CD4-positive, alpha-beta T cell treated with Interleukin-15 for 4 hours (primary cell): ENCODE data around the gene OSBPL10.

Source experiments
- DNase-seq: peaks from one replicate; pipeline ENCODE4 v3.0.0-alpha.2; 2020; ENCODE audit warnings: low spot score

Gene OSBPL10

DNA sequence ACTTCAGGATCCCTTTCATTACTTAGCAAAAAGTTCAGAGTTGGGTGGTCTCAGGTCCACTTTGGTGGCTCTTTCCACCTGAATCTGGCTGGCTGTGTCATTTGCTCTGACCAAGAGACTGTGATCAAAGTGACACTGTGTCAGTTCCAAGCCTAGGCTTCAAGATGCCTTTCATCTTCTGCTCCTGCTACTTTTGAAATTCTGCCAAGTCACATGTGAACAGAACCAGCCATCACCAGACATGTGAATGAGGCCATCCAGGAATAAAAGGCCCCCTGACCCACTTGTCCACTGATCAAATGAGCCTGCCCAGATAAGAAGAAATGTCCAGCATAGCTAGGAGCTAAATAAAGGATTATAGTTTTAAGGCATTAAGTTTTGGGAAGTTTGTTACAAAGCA lies 132.2 kb downstream of the OSBPL10 start:
- no peak for DNase-seq

DNA sequence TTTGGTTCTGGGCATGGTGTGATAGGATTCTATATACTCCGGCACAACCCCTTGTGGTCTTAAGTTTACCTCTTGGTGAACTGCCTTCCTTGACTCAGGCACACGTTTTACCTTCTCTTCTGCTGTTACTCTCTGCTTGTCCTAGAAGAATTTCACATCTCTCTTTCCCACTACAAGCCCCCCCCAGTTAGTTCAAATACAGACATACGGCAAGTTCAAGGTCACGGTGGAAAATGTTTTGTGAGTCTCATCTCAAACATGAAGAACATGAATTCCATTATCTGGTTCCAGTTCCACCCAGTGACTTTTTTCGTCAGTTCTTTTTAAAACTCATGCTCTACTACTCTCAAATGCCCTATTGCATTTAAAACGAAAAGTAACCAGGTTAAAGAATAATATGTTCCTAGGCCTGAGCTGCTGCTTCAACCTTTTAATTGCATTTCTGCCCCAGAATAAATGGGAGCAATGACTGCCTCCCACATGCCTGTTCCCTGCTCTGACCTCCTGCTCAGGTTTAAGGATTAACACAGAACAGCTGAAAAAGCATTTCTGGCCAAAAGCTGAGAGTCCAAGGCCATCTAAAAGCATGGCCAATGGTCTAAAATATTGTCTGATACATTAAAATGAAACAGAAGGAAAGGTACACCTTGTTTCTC lies 132.8 kb downstream of the OSBPL10 start:
- no peak for DNase-seq

DNA sequence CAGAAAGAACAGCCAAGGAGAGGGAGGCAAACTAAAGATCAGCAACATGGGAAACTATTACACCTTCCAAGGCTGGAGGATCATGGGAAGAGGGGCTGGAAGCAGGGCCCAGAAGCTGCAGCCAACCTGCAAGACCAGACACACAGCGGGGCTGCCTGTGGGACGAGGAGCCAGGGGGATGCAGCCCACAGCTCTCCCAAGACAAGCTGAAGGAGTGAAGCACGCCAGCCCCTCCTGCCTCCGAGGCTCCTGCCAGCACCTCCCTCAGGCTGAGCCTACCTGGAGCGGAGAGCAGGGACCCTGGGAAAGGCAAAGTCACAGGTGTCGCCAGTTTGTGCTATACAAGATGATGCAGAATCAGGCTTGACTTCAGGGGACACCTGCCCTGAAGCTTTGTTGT lies 133.3 kb downstream of the OSBPL10 start:
- no peak for DNase-seq

DNA sequence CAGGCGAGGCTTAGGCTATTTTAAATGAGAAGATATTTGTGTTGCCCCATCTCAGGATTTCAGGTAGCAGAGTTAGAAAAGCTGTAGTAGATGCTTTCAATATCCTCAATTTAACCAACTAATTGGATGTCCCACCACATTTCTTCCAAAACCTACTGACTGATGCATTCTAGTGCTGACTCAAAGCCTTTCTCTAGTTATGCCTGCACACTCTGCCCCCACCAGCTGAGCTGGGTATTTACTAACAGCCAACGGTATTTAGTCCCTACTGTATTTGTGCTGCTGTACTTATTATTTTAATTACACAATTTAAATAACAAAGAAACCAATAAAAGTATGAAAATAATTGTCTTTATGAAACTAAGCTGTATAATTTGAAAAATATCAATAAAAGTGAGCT lies 139.5 kb downstream of the OSBPL10 start:
- DNase-seq: no peak

DNA sequence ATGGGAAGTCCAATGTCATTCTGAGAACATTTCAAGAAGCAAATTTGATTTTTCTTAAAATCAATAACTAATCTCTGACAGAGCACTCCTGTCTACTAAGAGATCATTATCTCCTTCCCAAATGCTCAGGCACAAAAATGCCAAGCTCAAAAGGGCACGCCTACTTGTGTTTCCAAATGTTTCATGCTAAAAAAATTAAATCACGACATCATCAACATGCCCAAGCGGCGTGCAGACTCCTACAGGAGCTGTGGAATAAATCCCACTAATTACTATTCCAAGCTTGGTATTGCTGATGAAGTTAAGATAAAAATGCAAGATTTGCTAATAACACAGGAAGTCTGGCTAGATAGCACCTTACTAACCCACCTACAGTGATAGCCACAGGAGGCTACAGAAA lies 140.8 kb downstream of the OSBPL10 start:
- DNase-seq: no peak

DNA sequence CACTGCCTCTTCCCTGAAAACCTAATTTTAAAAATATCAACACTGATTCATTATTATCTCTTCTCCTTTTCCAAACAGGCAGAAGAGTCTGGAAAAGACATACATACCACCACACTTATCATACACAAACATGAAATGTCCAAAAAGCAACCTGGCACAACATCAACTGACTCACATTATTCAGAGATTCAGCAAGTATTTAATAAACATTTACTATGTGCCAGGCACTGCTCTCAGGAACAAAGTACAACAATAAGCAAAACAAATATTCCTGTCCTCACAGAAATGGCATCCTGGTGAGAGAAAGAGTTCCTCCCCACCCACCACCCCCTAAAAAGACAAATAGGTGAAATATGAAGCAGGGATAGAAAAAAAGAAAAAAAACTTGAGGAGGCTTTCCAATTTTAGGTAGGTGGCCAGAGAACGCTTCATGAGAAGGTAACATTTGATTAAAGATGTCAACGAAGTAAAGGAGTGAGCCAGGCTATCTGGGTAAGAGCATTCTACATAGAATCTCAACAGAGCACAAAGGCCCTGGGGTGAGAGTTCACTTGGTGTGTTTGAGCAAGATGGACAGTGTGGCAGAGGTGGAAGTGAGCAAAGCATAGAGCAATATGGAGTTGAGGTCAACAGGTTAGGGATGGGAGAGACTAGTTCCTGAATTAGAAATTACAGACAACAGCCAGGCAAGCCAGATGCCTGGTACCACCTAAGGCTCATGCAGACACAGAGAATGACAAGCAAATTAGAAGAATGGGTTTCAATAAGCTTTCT lies 141.7 kb downstream of the OSBPL10 start:
- DNase-seq: no peak

DNA sequence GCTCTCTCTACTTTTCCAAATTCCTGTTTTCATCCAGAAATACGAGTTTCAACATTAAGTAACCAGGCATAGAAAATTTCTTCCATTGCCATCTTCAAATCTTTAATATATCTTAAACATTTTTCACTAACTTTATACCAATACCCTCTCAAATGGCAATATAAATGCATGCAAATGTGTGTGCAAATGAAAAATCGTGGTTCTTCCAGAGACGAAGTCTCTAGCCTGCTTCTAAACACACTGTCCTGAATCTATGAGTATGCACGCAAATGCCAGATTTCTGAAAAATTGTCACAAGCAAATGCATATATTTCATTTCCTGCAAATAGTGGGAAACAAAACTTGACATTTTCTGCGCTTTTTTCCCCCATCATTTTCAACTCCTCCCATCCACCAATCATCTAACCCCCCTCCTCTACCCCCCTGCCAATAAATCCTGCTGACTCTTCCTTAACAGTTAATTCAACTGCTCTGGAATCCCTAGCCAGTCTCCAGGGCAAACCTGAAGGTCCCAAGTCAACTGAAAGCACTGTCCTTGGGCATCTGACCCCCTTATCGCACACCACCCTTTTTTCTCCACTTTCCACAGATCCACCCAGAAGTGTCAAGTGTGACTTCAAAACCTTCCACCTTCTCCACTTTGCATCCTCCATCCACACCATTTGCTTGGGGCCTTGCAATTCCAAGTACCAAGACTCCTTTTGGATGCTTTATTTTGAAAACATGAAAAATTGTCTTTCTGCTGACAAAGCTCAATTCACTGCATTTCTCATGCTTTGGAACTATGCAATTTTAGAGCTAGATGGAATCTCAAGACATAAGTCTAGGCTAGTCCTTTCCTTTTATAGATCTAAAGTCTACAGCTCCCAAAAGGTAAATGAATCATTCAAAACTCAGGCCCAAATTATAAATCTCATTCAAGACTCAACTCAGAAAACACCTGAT lies 144.7 kb downstream of the OSBPL10 start:
- DNase-seq: no peak

DNA sequence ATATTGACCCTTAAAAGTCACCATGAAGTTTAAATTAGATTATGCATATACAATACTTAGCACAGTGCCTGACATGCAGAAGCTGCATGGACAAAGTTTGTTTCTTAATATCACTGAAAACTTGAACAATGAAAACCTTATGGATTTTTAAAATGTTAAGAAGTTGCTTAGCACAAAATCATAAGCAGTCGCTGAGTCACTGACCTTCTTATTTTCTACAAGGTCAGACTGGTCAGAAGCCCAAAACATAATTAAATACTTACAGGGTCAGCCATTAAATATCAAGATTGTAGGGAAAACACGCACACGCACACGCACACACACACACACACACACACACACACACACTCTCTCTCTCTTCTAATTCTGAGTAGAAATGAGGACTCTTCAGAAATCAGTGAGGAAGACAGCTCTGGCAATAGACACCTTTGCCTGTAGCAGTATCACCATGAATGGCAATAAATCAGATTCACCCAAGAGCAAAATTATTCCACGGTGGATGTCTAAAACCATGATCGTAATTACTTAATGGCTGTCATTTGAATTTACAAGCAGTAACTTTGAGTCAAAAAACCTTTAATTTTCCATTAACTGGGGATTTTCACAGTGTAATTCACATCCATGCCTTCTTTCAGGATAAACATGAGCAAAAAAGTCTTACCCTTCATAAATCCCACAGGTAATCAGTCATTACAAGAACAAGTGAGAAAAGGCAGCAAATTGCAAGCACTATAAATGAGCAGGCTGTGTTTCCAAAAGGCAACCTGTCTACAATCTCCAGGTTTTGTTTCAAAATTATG lies 147.5 kb downstream of the OSBPL10 start:
- no peak for DNase-seq

DNA sequence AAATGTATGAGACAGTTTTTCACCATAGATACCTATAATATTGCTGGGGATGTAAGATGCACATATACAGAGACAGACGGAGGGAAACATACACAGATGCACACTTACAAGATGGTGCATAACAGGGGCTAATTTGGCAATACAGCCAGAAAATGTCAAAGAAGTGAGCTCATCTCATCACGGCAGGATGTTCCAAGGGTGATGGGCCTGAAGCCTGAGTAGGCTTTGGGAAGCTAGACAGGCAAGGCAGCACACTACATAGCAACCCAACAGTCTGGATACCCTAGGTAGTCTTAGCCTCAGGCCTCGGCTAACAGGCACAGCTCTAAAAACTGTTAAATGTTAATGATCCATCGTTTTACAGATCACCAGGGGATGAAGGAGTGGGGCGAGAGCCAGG lies 148.5 kb downstream of the OSBPL10 start:
- DNase-seq: no peak

DNA sequence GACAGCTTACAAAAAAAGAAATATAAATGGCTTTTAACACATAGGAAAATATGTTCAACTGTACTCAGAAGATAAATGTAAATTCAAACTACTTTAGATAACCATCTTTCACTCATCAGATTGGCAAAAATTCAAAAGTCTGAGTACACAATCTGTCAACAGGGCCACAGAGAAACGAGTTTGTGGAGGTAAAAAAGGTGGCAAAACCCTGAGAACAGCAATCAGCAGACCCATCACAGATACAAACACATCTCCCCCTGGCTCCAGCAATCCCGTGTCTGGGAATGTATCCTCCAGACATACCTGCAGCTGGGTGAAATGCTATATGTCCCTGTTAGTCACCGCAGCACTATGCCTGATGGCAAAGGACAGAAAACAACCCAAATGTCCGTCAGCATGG lies 149.5 kb downstream of the OSBPL10 start:
- DNase-seq: no peak

DNA sequence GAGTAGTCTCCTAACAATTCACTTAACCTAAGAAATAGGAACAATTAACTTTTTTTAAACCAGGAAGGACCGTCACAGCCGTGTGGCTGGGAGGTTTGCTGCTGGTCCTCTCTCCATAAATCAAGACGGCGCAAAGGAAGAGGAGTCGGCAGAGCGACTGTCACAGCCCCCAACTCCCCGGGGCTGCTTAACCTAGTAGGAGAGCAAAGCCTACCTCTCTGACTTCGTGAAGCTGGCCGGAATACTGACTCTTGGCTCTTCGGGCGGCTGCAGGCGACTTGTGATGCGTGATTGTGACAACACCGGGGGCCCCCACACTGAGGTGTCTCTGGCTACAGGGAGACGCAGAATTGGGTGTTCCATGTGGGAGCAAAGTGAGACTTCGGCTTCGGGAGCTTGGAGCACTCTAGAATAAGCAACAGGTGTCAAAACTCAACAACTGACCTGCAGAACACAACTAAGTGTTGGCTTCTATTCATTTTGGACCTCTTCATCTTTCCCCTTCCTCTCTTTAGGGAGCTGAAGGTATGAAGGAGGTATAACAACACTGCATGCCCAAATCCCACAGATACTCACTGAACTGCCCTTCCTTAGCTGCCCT lies 151.1 kb downstream of the OSBPL10 start:
- DNase-seq: no peak

DNA sequence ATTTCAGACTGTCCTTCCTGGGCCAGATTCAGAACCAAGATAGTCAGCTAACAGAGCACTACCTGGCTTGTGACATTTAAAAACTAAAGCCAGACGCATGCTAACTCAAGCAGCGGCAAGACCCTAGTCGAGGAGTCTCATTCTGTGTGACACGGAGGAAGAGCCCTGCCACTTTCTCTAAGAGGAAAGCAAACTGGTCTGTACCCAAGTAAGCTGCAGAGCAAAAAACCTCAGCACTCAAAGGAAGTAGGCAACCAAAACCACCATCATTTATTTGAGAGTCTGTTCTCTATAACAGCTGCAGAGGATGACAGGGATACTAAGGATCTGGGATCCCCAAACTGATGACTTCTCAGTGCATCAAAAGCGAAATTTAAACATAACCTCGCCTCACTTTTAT lies 152.1 kb downstream of the OSBPL10 start:
- DNase-seq: no peak

DNA sequence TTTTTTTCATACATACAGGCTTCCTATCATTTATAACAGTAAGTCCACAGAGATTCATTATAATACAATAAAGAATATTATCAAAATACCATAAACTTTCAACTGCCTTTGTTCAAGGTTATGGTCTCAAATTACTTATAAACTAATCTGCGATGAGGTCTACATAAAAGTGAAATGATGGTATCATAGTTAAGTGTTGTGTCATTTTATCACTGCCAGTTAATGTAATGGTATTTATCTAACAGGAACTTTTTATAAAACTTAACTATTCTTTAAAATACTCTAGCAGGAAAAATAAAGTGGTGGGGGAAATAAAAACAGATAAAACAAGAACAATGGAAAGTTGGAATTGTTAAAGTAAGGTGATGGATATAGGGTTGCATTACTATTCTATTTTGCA lies 153.1 kb downstream of the OSBPL10 start:
- no peak for DNase-seq

DNA sequence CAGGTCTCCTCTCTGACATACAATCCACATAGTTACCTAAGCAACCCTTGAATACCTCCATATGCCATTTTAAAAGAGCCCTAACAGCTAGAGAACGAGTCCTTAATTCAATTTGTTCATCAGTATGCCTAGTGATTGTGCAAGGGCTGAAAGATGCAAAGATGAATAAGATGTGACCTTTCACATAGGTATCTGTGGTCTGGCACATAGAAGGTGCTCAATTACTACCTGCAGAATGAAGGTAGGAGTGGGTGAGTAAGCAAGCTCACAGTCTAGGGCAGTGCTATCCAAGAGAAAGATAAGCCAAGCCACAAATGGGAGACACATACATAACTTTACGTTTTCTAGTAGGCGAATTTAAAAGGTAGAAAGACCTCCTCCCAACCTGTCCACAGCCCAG lies 157.9 kb downstream of the OSBPL10 start:
- DNase-seq: no peak

DNA sequence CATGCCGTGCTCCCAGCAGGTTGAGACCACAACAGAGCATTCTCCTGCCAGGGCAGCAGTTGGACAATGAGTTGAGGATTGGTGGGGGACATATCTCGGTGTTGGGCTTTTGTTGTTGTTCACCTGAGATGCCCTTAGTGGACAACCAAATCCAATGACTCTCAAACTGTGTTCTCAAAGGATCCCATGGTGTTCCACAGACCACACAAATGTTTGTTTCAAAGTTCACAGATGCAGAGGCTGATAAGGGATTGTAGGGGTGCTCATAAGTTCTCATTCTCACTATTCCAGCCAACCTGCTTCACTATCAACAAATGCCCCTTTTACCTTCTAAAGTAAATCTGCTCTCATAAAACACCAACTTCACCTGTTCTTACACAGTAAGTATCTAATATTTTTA lies 159.9 kb downstream of the OSBPL10 start:
- no peak for DNase-seq

DNA sequence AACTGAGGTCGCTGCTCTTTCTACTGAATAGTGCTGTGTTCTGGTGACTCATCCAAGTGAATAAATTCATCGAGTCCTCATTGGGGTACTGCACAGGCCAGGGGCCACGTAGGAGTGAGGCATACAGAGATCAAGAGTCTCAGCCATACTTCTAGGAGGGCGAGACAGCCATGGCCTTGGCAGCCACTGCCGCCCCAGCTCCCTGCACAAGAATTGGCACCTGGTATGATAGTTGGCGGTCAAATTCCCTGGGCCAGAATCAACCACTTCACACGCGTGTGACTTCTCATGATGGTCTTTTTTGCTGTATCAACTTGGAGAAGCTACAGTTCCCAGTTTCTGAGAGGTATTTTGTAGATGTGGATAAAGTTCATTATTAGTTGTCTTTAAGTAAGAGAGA lies 161.6 kb downstream of the OSBPL10 start:
- DNase-seq: no peak

DNA sequence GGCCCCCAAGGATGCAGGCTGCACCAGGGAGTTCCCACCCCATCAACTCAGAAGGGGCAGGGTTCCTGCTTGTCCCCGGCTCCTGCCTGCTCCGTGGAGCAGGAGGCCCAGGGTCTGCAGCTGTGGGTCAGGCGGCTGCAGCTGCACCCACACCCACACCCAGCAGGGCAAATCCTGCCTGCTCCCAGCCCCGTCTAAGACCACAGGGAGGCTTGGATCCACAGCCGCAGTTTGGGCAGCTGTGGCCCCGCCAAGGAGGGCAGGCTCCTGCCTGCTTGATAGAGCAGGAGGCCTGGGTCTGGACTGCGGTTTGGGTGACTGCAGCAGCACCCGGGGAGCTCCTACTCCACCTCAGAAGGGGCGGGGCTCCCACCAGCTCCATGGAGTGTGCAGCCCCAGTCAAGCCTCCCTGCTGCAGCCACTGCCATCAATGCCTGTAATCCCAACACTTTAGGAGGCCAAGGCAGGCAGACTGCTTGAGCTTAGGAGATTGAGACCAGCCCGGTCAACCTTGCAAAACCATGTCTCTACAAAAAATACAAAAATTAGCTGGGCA lies 163.6 kb downstream of the OSBPL10 start:
- no peak for DNase-seq

DNA sequence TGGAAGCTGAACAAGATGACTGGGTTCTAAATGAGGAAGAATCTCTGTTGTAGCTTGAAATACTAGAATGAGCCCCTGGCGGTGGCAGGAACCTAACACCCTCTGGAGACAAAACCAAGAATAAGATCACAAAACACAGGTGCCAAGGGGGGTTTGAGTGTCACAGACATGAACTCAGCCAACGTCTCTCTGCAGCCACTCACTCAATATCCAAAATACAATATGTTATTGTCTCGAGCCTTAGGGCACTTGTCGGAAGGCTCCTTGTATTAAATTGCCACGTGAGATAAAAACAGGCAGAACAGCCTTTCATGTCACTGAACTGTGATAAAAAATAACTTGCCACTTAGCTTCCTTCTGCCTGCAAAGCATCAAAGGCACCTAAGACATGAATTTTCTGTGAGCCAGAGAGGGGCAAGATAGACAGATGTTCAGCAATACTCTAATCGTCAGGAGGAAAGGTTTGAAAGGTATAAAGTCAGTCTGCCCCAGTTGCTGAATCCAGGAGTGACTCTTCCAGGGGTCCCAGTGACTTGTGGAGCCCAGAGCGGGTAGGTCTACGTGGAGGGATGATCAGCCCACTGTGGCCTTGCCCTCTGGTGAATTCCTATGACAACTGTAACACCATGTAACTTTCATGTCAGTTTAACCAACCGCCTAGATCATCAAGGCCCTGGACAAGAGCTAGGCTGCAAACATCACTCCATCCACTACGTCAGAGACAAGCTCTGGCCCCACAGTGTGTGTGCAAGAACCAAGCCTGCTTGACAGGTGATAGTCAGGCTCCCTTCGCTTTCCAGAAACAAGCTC lies 165.2 kb downstream of the OSBPL10 start:
- no peak for DNase-seq

DNA sequence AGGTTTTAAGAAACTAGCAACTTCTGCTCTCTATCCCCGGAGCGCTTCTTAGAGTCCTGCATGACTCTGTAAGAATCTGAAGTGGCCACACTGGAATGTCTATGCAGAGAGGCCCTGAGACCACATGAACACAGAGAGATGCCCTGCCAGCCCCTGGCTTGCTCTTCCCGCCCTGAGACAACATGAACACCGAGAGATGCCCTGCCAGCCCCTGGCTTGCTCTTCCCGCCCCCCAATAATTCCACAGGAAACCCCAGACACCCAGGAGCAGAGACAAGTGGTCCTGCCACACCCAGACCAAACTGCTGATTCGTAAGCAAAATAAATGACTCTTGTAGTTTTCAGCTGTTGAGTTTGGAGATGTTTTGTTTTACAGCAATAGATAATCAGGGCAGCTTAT lies 166.1 kb downstream of the OSBPL10 start:
- DNase-seq: no peak

DNA sequence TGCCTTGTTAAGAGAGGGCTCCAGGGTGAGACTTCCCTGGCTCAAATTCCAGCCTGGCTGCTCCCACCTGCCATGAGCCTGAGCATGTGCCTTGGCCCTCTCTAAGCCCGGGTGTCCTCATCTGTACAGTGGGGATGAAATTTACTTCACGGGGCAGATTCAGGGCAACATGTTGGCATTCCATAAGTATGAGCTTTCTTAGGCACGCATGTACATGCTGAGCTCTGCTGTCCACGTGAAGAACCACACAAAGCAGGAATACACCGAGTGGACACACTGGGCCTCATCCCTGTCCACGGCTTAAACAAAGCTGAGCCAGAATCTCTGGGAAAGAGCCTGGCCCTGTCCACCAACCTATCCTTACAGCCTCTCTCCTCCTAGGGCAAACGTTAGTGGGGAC lies 167.4 kb downstream of the OSBPL10 start:
- no peak for DNase-seq
